Caki2 (cell line): ENCODE results near the gene ZNF385A. TPM values are rescaled to one million over a fixed set of nuclear protein-coding genes. Genes with fewer than 3 reads are reported as not detected.
"Not testable (repeated sequence)": the region's sequence is repeated elsewhere in the genome, so short reads cannot be mapped to it uniquely, and the experiment has no call there.

Experiments used
- DNase-seq: peaks from one replicate; pipeline ENCODE4 v3.0.0-alpha.2; 2015; ENCODE audit warnings: low read depth
- in situ Hi-C: cut with HindIII; loops from 2 replicates; pipeline ENCODE4 v1.10.0; 2016; ENCODE audit warnings: low sequenced_read_pairs, low pct_unique_long_range_greater_than_20kb, mixed read lengths
- total RNA-seq: library from RNA; depleted of rRNA; stranded (reverse); fragments of >200 nt; shearing (Covaris generic); gene quantifications from 2 replicates; pipeline ENCODE4 v1.2.3, GENCODE V29; 2014; ENCODE audit warnings: low replicate concordance

Gene ZNF385A
- total RNA-seq, 1 experiment from 2014 or later: 1.8 TPM

DNA sequence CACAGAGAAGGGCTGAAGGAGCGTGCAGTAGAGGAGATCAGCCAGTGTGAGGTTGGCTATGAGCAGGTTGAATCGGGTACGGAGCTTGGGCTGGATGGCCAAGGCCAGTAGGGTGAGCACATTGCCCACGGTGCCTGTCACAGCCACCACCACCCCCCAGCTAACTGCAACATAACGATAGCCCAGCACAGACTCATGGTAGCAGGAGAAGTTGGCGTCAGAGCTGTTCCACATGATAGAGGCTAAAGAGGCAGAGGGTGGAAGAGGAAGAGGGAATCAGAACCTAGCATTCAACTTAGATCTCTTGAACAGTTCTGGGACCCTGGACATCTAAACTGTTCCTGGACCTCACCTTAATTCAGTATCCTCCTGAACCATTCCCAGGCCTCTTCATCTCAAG, 20.9 kb downstream of the ZNF385A start:
- in situ Hi-C loops: loop anchor here (5.0 kb wide), 1 partner anchor 71 kb away; no protein-coding TSS in a partner anchor
- DNase-seq: no peak

DNA sequence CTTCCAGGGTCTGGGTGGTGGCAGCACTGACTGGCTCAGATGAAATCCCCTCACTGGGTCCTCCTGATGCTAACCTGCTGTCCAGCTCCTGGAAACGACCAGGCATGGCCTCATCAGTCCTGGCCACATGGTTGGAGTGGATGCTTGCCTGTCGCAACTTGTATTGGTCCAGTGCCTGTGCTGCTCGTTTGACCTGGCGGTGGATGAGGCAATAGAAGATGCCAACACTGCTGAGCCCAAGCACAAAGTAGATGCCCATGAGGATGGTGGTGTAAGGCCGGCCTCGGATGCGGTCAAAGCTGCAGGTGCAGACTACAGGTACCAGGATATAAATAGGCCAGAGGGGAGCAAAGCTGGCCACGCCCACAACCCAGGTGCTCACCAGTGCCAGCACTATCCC, 21.5 kb downstream of the ZNF385A start:
- in situ Hi-C loops: loop anchor here (5.0 kb wide), 1 partner anchor 71 kb away; no protein-coding TSS in a partner anchor
- DNase-seq: no peak

- in situ Hi-C loops: loop anchor here (5.0 kb wide), 1 partner anchor 69 kb away; no protein-coding TSS in a partner anchor
- DNase-seq: peak; percentile 84
Observed at GRCh38 chr12:54360717-54361456, 23.6 kb downstream of the ZNF385A start.

GRCh38 chr12:54359762-54360351, 24.7 kb downstream of the ZNF385A start:
- in situ Hi-C loops: loop anchor here (5.0 kb wide), 1 partner anchor 68 kb away; no protein-coding TSS in a partner anchor

DNA sequence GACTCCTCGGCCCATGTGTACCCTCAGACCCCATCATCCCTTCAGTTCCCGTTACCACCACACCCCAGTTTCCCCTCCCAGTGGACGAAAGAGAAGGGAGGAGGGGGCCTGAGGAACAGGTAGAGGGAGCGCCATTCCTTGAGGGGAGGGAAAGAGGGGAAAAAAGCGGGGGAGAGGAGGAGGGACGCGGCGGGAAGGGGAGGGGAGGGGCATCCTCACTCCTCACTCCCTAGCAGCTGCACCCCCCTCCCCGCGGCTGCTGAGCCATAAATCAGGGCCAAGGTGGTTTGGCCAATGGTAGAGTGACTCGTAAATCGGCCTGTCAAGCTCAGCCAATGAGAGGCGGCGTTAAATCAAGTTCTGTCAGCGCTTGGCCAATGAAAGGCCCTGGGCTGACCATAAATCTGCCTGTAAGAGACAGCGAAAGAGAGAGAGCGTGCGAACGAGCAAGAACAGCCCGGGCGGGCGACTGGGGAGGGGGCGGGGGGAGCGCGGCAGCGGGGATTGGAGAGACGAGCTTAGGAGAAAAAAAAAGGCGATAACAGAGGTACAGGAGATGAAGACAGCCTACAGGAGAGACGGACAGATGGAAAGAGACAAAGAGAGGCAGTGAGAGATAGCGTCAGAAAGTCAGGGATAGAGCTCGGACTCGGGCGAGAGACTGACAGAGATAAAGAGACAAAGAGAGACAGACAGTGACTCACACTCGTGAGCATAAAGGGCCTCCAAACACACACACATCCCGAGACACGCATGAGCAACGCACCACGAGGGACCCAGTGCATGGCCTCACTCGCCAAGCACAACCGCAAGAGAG, 25.4 kb downstream of the ZNF385A start:
- DNase-seq: peak; percentile 99
- in situ Hi-C loops: no loop called here

More at GRCh38 chr12:54359762-54360351, 24.7 kb downstream of the ZNF385A start:
- DNase-seq: no peak

DNA sequence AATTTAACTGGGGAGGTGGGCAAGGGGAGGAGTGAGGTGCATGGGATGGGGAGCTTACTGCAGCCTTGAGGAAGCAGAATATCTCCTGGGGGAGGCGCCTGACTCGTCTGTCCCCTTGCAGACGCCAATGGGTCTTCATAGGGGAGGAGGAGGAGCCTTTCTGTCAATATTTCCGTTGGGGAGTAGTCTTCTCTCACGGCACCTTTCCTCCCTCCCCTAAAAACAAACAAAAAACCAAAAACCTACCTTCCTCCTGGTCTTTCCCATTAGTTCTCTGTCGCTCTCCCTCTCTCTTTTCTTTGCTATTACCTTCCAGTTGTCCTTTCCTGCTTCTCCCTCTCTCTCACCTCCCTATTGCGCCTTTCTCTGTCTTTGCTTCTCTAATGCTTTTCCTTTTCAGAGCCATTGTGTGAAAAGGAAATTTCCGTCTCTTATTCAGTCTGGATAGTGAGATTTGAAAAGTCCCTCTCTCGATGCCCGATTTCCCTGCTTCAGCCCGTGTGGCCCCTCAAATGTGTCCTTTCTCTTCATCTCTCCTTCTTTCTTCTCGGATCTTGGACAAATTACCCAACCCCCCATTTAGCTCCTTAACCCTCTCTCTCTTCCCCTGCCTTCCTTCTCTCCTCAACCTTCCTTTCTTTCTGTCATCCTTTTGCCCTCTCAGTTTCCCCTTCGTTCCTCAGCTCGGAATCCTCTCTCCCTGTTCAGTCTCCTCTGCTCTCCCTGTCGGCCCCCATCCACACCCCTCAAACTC, 26.2 kb downstream of the ZNF385A start:
- no peak for DNase-seq
- in situ Hi-C loops: no loop called here

DNA sequence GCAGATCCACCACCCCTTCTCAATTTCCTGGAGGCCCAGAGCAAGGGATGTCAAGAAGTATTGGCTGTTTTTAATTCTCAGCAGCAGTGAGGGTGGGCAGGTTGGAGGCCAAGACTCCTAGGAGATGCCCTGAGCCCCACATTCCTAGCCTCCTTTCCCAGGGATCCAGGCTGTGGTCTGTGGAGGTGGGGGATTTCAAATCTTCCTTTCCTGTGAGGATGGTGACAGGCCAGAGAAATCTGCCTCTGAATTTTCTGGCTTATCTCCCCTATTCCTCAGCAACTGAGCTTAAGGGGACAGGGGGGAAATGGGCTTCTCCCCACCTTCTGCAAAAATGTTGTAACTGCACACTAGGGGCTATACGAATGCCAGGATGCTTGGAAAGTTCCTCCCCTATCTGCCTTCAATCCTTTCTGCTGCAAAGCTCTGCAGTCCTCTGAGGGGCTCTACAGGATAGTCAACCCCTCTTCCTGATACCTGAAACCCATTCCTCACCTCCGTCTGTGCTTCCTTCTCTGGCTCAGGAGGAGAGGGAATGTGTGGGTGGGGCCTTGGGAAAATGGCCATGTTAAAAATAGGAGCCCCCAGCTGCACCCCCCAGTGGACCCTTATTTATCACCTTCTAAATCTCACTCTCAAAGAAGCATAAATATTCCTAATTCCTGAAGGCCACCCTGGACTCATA, 26.9 kb downstream of the ZNF385A start:
- no peak for DNase-seq
- in situ Hi-C loops: no loop called here

DNA sequence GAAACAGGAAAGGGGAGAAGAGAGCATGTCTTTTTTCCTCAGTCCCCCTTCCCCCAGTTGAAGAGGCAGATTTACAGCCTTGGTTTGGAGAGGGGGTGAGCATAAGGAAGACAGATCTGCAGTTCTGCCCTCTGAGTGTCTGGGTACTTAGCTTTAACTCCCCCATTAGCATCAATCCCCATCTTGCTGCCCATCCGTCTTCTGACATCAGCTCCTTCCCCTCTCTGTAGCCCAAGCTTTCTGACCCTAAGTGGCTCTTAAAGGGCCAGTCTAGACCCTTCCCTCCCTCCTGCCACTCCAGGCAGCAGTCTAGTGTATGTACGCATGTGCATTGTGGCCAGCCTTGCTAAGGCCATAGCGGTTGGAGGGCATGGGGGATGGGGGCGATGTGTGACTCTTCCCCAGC, 27.6 kb downstream of the ZNF385A start:
- DNase-seq: no peak
- in situ Hi-C loops: no loop called here

DNA sequence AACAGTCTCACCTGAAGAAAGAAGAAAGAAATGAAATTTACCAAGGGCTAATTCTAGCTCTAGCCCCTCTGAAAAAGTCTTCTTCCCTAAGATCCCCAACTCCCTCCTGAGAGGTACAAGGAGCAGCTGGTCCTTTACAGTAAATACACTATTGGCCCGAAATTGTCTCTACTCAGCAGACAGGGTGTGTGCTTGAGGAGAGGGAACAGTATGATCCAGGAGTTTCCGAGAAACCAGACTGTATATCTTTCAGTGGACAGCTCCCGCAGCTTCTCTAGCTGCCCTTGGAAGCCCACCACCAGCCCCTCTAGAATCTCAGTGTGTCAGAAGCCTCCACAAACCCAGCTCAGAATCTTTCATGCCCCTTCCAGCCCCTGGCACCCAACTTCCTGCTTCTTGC, 28.3 kb downstream of the ZNF385A start:
- no peak for DNase-seq
- in situ Hi-C loops: no loop called here

- DNase-seq: no peak
- in situ Hi-C loops: no loop called here
Observed at GRCh38 chr12:54355104-54355815, 29.3 kb downstream of the ZNF385A start.

DNA sequence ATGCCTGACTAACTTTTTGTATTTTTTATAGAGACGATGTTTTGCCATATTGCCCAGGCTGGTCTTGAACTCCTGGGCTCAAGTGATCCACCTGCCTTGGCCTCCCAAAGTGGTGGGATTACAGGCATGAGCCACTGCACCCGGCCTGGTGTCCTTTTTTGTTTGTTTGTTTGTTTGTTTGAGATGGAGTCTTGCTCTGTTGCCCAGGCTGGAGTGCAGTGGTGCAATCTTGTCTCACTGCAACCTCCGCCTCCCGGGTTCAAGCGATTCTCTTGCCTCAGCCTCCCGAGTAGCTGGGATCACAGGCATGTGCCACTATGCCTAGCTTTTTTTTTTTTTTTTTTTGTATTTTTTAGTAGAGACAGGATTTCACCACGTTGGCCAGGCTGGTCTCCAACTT, 30.3 kb downstream of the ZNF385A start:
- in situ Hi-C loops, DNase-seq: not testable (repeated sequence)

DNA sequence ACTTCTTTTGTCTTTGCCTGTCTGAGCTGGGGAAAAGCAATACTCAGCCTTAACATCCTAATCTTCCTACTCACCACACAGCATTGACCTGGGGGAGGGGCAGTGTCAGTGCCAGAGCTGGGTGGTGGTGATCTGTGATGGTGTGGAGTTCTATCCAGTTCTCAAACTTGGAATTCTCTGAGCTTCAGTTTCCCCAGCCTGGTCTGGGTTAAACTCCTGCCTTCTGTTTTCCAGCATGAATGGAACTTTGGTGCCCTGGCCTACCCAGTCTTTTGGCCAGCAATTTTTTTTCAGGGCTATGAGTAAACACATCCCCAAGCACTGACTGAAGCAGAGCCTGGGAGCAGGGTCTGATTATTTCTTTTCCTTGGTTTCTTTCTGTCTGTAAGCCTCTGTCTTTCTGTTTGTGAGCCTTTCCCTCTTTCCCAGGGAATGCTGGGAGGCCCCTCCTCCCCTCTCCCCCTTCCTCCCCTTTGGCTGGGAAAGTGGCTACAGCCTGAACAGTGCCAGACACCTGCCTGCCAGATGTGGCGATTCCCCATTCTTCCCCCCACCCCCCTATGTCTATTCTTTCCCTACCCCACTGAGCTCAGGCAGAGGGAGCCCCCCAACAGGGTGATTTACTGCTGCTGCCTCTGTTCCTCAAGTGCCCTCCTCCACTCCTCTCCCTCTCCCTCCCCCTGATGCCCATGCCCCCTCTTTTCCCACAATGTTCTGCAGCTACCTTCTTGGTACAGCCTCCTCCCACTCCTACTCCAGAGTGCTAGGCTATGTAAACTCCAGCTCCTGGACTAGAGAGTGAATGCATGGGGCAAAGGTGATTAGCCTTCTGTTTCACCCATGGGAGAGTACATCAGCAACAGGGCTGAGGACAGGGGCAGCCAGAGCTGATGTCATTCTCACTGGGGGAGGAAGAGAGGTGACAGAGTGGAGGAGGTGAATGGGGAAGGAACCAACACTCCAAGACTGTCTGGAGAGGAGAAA, 31.4 kb downstream of the ZNF385A start:
- in situ Hi-C loops: no loop called here

GRCh38 chr12:54352022-54352531, 32.5 kb downstream of the ZNF385A start:
- no peak for DNase-seq
- in situ Hi-C loops: no loop called here

More for the DNA sequence above, 31.4 kb downstream of the ZNF385A start:
- no peak for DNase-seq

GRCh38 chr12:54351341-54351740, 33.2 kb downstream of the ZNF385A start:
- no peak for DNase-seq
- in situ Hi-C loops: no loop called here

GRCh38 chr12:54350743-54351142, 33.8 kb downstream of the ZNF385A start:
- DNase-seq: no peak
- in situ Hi-C loops: no loop called here

GRCh38 chr12:54349679-54350078, 34.9 kb downstream of the ZNF385A start:
- DNase-seq: no peak
- in situ Hi-C loops: no loop called here
